HTR-8/SVneo (cell line): ENCODE data around the gene OGFOD3.
A peak's percentile ranks its signal among the peaks of the same experiment; 100 is the strongest.
"Not testable (repeated sequence)": the region's sequence is repeated elsewhere in the genome, so short reads cannot be mapped to it uniquely, and the experiment has no call there.

Experiments used
- DNase-seq: peaks from one replicate; pipeline ENCODE4 v3.0.0; 2011; ENCODE audit warnings: low spot score, mixed read lengths; ENCODE audit not compliant: insufficient read length
- FAIRE-seq: peaks from 2 replicates; lab custom pipeline; 2011; peaks lifted over from hg19 to GRCh38; lab: Jason Lieb, UNC

OGFOD3 gene

GRCh38 chr17:82378741-82379021, 39.7 kb downstream of the OGFOD3 start:
- DNase-seq = no peak
- FAIRE-seq = no peak

GRCh38 chr17:82377924-82378740, 40.3 kb downstream of the OGFOD3 start:
- DNase-seq (no peak), FAIRE-seq (no peak)

- FAIRE-seq, DNase-seq: not testable (repeated sequence)
Observed at GRCh38 chr17:82377294-82377693, 41.1 kb downstream of the OGFOD3 start.

- DNase-seq = no peak
- FAIRE-seq = no peak
Observed at GRCh38 chr17:82376042-82376730, 42.2 kb downstream of the OGFOD3 start.

- FAIRE-seq (no peak), DNase-seq (no peak)
Observed at GRCh38 chr17:82375359-82376041, 42.9 kb downstream of the OGFOD3 start.

- DNase-seq (no peak), FAIRE-seq (no peak)
Observed at GRCh38 chr17:82374626-82375331, 43.6 kb downstream of the OGFOD3 start.

- DNase-seq (no peak), FAIRE-seq (no peak)
Observed at GRCh38 chr17:82373731-82374625, 44.4 kb downstream of the OGFOD3 start.

- not testable (repeated sequence) for FAIRE-seq, DNase-seq
Observed at GRCh38 chr17:82373072-82373452, 45.3 kb downstream of the OGFOD3 start.

GRCh38 chr17:82372249-82373071, 45.9 kb downstream of the OGFOD3 start:
- DNase-seq (no peak), FAIRE-seq (no peak)

- DNase-seq (no peak), FAIRE-seq (no peak)
Observed at GRCh38 chr17:82371333-82372248, 46.8 kb downstream of the OGFOD3 start, which contains the start of gene UTS2R. TSS of gene UTS2R (plus strand) at chr17:82371765. CDS start at chr17:82374325, 2,560 bp downstream.

GRCh38 chr17:82370471-82371332, 47.7 kb downstream of the OGFOD3 start:
- FAIRE-seq (no peak), DNase-seq (no peak)

- FAIRE-seq = peak; percentile 26
- DNase-seq = no peak
Observed at GRCh38 chr17:82369211-82369610, 49.2 kb downstream of the OGFOD3 start.

GRCh38 chr17:82367724-82368524, 50.5 kb downstream of the OGFOD3 start:
- DNase-seq (no peak), FAIRE-seq (no peak)

- DNase-seq (no peak), FAIRE-seq (no peak)
Observed at GRCh38 chr17:82366749-82367148, 51.6 kb downstream of the OGFOD3 start.

GRCh38 chr17:82365606-82366295, 52.6 kb downstream of the OGFOD3 start:
- FAIRE-seq = no peak

More at GRCh38 chr17:82365606-82366295, 52.6 kb downstream of the OGFOD3 start:
- no peak for DNase-seq
